Esophagus squamous epithelium (tissue), 4 donors: ENCODE results near the gene NUDT16L1.

Source experiments
- CTCF ChIP-seq, 6 experiments: fragments of 450-650 bp in 4 of 6; fragments of 200-600 bp in 2 of 6; sonication (generic) in 2 of 6; IDR thresholded peaks; one replicate each; pipeline ENCODE4 v1.5.1; 2016 to 2019; ENCODE audit warnings: antibody characterized with exemption in 6 of 6, mild to moderate bottlenecking in 4 of 6, moderate library complexity in 4 of 6
- POLR2A ChIP-seq, 4 donors: fragments of 450-650 bp; IDR thresholded peaks; one replicate each; pipeline ENCODE4 v1.6.1; 2017; ENCODE audit warnings: antibody characterized with exemption in 4 of 4, mild to moderate bottlenecking in 4 of 4, moderate library complexity in 3 of 4

GRCh38 chr16:4674926-4675530 lies 18.3 kb upstream of the NUDT16L1 start:
- no peak for TF ChIP-seq CTCF (IDR thresholded peaks at IDR 0.05)
- no peak for TF ChIP-seq POLR2A (IDR thresholded peaks at IDR 0.05)
